Nephron (organoid): ENCODE data around the gene HRH1.

Experiments
- H3K27ac Mint-ChIP-seq, 3 experiments: 2 replicates each; pipeline ENCODE4 v1.8.0; 2020; ENCODE audit warnings: mixed read lengths in 3 of 3, mild to moderate bottlenecking in 2 of 3, moderate library complexity in 1 of 3
- H3K27me3 Mint-ChIP-seq: 2 replicates; pipeline ENCODE4 v1.8.0; 2021; ENCODE audit warnings: low read depth, mild to moderate bottlenecking, moderate library complexity, mixed read lengths
- H3K36me3 Mint-ChIP-seq: 2 replicates; pipeline ENCODE4 v1.8.0; 2020; ENCODE audit warnings: low read depth, mixed read lengths
- H3K4me1 Mint-ChIP-seq: 2 replicates; pipeline ENCODE4 v1.8.0; 2020; ENCODE audit warnings: mixed read lengths
- H3K4me3 Mint-ChIP-seq, 3 experiments: 2 replicates each; pipeline ENCODE4 v1.8.0; 2020; ENCODE audit warnings: mild to moderate bottlenecking in 3 of 3, mixed read lengths in 3 of 3, moderate library complexity in 2 of 3
- H3K9me3 Mint-ChIP-seq: 2 replicates; pipeline ENCODE4 v1.8.0; 2020; ENCODE audit warnings: mixed read lengths
- CTCF ChIP-seq, 3 experiments: fragments of 200-600 bp; sonication (generic); IDR thresholded peaks; one replicate each; pipeline ENCODE4 v1.5.0; 2021; ENCODE audit warnings: antibody characterized with exemption in 3 of 3; ENCODE audit not compliant: unreplicated experiment in 3 of 3

Gene HRH1

GRCh38 chr3:11206953-11207352 is 52.7 kb downstream of the HRH1 start:
- no peak overlapping the region for H3K4me3 Mint-ChIP-seq
- no peaks in the 10 kb centered on the region for H3K36me3 Mint-ChIP-seq
- no peaks in the 10 kb centered on the region for H3K4me1 Mint-ChIP-seq
- TF ChIP-seq CTCF (IDR thresholded peaks at IDR 0.05; ENCODE audit: unreplicated experiment in 3 of 3) = no peak
- no peaks in the 10 kb centered on the region for H3K9me3 Mint-ChIP-seq
- no peak overlapping the region for H3K27ac Mint-ChIP-seq
- peaks cover 13% of the 10 kb centered on the region for H3K27me3 Mint-ChIP-seq

GRCh38 chr3:11211531-11212298 is 57.4 kb downstream of the HRH1 start:
- no peak for TF ChIP-seq CTCF (IDR thresholded peaks at IDR 0.05; ENCODE audit: unreplicated experiment in 3 of 3)
- H3K27ac Mint-ChIP-seq = no peak overlapping the region

GRCh38 chr3:11212299-11212608 is 58.0 kb downstream of the HRH1 start:
- Mint-ChIP-seq H3K4me3 (no peak overlapping the region), H3K27ac (no peak overlapping the region), H3K27me3 (peaks cover 5% of the 10 kb centered on the region), H3K36me3 (no peaks in the 10 kb centered on the region), H3K4me1 (peaks cover 13% of the 10 kb centered on the region), H3K9me3 (no peaks in the 10 kb centered on the region)
- TF ChIP-seq CTCF (IDR thresholded peaks at IDR 0.05; ENCODE audit: unreplicated experiment in 3 of 3) = no peak

More at GRCh38 chr3:11211531-11212298, 57.4 kb downstream of the HRH1 start:
- Mint-ChIP-seq H3K4me3 (no peak overlapping the region), H3K36me3 (no peaks in the 10 kb centered on the region), H3K27me3 (peaks cover 5% of the 10 kb centered on the region), H3K4me1 (peaks cover 13% of the 10 kb centered on the region), H3K9me3 (no peaks in the 10 kb centered on the region)

GRCh38 chr3:11212784-11213183 is 58.5 kb downstream of the HRH1 start:
- H3K4me3 Mint-ChIP-seq = no peak overlapping the region
- peaks cover 13% of the 10 kb centered on the region for H3K4me1 Mint-ChIP-seq
- H3K27ac Mint-ChIP-seq = no peak overlapping the region
- no peaks in the 10 kb centered on the region for H3K9me3 Mint-ChIP-seq
- H3K36me3 Mint-ChIP-seq = no peaks in the 10 kb centered on the region
- no peak for TF ChIP-seq CTCF (IDR thresholded peaks at IDR 0.05; ENCODE audit: unreplicated experiment in 3 of 3)
- peaks cover 6% of the 10 kb centered on the region for H3K27me3 Mint-ChIP-seq

GRCh38 chr3:11213810-11214450 is 59.6 kb downstream of the HRH1 start:
- Mint-ChIP-seq H3K27ac (peak overlapping the region; percentile 5 to 66 (median 44)), H3K9me3 (no peaks in the 10 kb centered on the region), H3K4me1 (peaks cover 13% of the 10 kb centered on the region), H3K4me3 (no peak overlapping the region), H3K27me3 (peaks cover 6% of the 10 kb centered on the region), H3K36me3 (no peaks in the 10 kb centered on the region)
- no peak for TF ChIP-seq CTCF (IDR thresholded peaks at IDR 0.05; ENCODE audit: unreplicated experiment in 3 of 3)
